ENCODE measurements around the gene ADAMTS3. TPM values are rescaled to one million over a fixed set of nuclear protein-coding genes. Genes with fewer than 3 reads are reported as not detected.

Gene ADAMTS3
- total and polyA plus RNA-seq, 8 donors = 0.08 to 0.47 (median 0.15) TPM

DNA sequence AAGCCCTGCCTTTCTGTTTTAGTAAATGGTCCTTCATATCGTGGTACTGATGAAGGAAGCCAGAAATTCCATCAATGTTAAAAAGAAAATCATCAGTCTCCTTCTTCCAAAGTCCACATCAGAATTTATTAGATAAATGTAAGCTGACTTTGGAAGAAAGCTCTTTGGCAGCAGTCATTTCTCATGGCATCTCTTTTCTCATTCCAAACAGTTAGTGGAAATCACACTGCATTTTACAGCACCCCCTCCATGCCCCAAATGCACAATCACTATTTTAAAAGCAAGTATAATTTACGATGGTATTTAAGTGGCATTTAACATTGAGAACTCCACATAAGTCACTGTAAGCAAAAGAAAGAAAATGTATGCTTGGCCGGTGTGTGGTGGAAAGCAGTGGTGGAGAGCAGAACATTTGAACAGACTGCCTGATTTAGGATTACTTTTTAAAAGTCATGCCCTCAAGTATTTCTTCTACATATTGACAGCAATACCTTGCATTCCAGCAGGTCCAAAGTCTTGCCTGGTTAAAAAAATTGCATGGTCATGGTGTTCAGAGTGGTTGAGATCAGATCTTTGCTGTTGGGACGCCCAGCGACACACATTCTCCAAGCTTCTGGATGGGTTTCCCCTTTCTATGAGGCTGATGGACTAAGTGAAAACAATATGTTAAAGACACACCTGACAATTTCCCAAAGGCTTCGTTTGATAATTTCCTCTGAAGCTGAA, 248.6 kb downstream of the ADAMTS3 start:
- WGBS, 2 donors = 69 to 76% methylated on average over 6 of the region's 6 CpGs
- DNase-seq (no peak), FAIRE-seq (no peak), ATAC-seq (no peak)
- H3K36me3 ChIP-seq = no peaks in the 10 kb centered on the region
- H3K27ac ChIP-seq = no peak overlapping the region
- no peak overlapping the region for H3K4me3 ChIP-seq
- H3K27me3 ChIP-seq = no peaks in the 10 kb centered on the region
- no peaks in the 10 kb centered on the region for H3K4me1 ChIP-seq
- TF ChIP-seq, protein P1, sequence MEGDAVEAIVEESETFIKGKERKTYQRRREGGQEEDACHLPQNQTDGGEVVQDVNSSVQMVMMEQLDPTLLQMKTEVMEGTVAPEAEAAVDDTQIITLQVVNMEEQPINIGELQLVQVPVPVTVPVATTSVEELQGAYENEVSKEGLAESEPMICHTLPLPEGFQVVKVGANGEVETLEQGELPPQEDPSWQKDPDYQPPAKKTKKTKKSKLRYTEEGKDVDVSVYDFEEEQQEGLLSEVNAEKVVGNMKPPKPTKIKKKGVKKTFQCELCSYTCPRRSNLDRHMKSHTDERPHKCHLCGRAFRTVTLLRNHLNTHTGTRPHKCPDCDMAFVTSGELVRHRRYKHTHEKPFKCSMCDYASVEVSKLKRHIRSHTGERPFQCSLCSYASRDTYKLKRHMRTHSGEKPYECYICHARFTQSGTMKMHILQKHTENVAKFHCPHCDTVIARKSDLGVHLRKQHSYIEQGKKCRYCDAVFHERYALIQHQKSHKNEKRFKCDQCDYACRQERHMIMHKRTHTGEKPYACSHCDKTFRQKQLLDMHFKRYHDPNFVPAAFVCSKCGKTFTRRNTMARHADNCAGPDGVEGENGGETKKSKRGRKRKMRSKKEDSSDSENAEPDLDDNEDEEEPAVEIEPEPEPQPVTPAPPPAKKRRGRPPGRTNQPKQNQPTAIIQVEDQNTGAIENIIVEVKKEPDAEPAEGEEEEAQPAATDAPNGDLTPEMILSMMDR (IDR thresholded peaks at IDR 0.05) = no peak
- H3K9me3 ChIP-seq = no peaks in the 10 kb centered on the region
- intact Hi-C loops (cut with DNase I) = no loop called here

DNA sequence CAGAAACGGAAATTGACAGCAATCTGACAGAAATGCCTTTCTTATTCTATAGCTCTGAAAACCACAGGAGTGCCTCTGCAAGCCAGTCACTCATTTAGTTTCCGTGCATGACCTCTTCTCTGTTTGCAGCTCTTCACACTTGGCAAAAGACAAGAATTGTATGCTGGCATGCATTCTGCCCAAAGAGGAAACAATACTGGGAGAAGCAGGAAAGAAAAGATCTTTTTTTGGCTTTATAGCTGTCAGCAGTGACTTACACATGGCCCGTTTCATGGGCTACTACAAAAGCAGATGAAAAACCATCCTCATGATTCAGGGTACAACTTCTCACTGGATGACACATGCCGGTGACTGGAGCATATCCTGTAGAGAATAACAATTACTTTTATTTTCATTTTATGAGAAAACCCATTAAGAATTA, 249.4 kb downstream of the ADAMTS3 start:
- no peak overlapping the region for H3K4me3 ChIP-seq
- no peaks in the 10 kb centered on the region for H3K4me1 ChIP-seq
- WGBS, 2 donors = 65 to 75% methylated on average over 4 of the region's 4 CpGs
- no peak for FAIRE-seq
- no peak overlapping the region for H3K27ac ChIP-seq
- no peak for DNase-seq
- no peaks in the 10 kb centered on the region for H3K9me3 ChIP-seq
- TF ChIP-seq, protein P1 (IDR thresholded peaks at IDR 0.05) = no peak
- no peaks in the 10 kb centered on the region for H3K36me3 ChIP-seq
- no peaks in the 10 kb centered on the region for H3K27me3 ChIP-seq
- intact Hi-C loops (cut with DNase I) = no loop called here
- ATAC-seq = no peak

- no peaks in the 10 kb centered on the region for H3K4me1 ChIP-seq
- WGBS, 2 donors = 65 to 73% methylated on average over 7 of the region's 7 CpGs
- FAIRE-seq (no peak), ATAC-seq (no peak), DNase-seq (no peak)
- no peaks in the 10 kb centered on the region for H3K9me3 ChIP-seq
- intact Hi-C loops (cut with DNase I) = no loop called here
- H3K27ac ChIP-seq = no peak overlapping the region
- H3K4me3 ChIP-seq = no peak overlapping the region
- TF ChIP-seq, protein P1 (IDR thresholded peaks at IDR 0.05) = no peak
- H3K27me3 ChIP-seq = no peaks in the 10 kb centered on the region
- H3K36me3 ChIP-seq = no peaks in the 10 kb centered on the region
These were observed 250.4 kb downstream of the ADAMTS3 start for GRCh38 chr4:72318421-72319170.

DNA sequence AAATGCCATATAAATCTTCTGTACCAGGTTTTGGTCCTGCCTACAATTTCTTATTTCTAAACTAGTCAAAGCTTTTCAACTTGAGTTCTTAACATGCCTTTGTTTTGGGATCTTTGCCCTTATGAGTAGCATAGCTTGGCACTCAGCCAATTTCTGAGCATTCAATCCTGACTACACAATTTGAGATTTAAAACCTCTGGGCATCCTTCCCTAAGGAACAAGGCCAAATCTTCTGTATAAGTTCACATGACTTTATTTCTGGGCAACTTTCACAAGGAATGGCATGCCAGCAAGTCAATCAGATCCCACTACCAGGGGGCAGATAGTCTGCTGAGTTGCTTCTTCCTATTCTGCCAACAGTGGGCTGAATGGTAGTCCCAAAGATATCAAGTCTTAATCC, 254.2 kb downstream of the ADAMTS3 start:
- TF ChIP-seq, protein P1 (IDR thresholded peaks at IDR 0.05) = no peak
- Histone ChIP-seq H3K9me3 (no peaks in the 10 kb centered on the region), H3K4me3 (no peak overlapping the region), H3K4me1 (no peaks in the 10 kb centered on the region), H3K36me3 (no peaks in the 10 kb centered on the region), H3K27me3 (no peaks in the 10 kb centered on the region), H3K27ac (no peak overlapping the region)
- no peak for ATAC-seq
- FAIRE-seq = no peak
- peak in 1 of 6 donors; percentile 13 for DNase-seq
- intact Hi-C loops (cut with DNase I) = no loop called here

DNA sequence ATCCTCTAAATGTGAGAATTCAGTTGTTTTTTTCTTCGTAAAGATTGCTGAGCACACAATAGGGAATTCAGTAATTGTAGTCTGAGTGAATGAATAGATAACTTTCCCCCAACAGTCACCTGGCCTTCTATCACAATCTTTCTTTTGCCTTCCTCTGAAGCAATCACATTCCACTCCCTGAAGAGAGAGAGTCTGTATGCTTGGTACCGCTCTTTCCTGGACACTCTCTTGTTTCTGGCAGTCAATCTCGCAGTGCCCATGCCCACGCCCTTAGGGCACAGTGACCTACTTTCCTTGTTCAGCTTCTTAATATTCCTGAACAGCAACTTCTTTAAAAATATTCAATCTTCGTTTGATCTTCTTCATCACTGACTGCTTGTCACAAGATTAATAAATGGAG, 255.9 kb downstream of the ADAMTS3 start:
- TF ChIP-seq, protein P1 (IDR thresholded peaks at IDR 0.05) = no peak
- H3K27ac ChIP-seq = no peak overlapping the region
- no peaks in the 10 kb centered on the region for H3K4me1 ChIP-seq
- no peaks in the 10 kb centered on the region for H3K36me3 ChIP-seq
- DNase-seq = no peak
- no peak for FAIRE-seq
- 69 to 72% methylated on average over 5 of the region's 5 CpGs for WGBS, 2 donors
- intact Hi-C loops (cut with DNase I) = no loop called here
- no peaks in the 10 kb centered on the region for H3K27me3 ChIP-seq
- H3K9me3 ChIP-seq = no peaks in the 10 kb centered on the region
- ATAC-seq = peak in 1 of 4 donors; percentile 41
- no peak overlapping the region for H3K4me3 ChIP-seq
